IPS DF 6.9 (cell line): ENCODE data around the gene GCK.

Experiments
- DNase-seq: peaks from one replicate; pipeline ENCODE4 v3.0.0-alpha.2; 2013; ENCODE audit warnings: low read depth, low spot score
- H3K27ac ChIP-seq: one replicate; pipeline ENCODE4 v1.5.1; 2013; ENCODE audit warnings: low read length, control low read depth
- H3K27me3 ChIP-seq: 2 replicates; pipeline ENCODE4 v1.6.1; 2013; ENCODE audit warnings: mild to moderate bottlenecking, low read length; ENCODE audit not compliant: control insufficient read depth, insufficient read depth
- H3K36me3 ChIP-seq: 2 replicates; pipeline ENCODE4 v1.6.1; 2013; ENCODE audit warnings: low read length; ENCODE audit not compliant: control insufficient read depth, insufficient read depth
- H3K4me1 ChIP-seq: 2 replicates; pipeline ENCODE4 v1.6.1; 2013; ENCODE audit warnings: low read length; ENCODE audit not compliant: control insufficient read depth, insufficient read depth
- H3K4me3 ChIP-seq: 2 replicates; pipeline ENCODE4 v1.5.1; 2013; ENCODE audit warnings: mild to moderate bottlenecking, low read length
- H3K9me3 ChIP-seq: 2 replicates; pipeline ENCODE4 v1.6.1; 2013; ENCODE audit warnings: low read length, inconsistent platforms; ENCODE audit not compliant: control insufficient read depth, insufficient read depth
- WGBS: extraction: QIAGEN DNeasy Blood & Tissue Kit; methylation state at CpG from one replicate; pipeline ENCODE4 v1.1.7; 2013; ENCODE audit warnings: mixed read lengths, missing lambda C conversion rate; ENCODE audit not compliant: insufficient read length, insufficient coverage; 5-methylcytosine and 5-hydroxymethylcytosine counted together

The GCK gene

GRCh38 chr7:44155191-44156185, 33.8 kb downstream of the GCK start:
- WGBS: no CpG with 5 or more reads among the region's 8 CpGs
- Histone ChIP-seq H3K9me3 (no peaks in the 10 kb centered on the region), H3K4me3 (no peak overlapping the region), H3K4me1 (peaks cover 1% of the 10 kb centered on the region; the same call in 1 of the 2 replicates), H3K27me3 (no peaks in the 10 kb centered on the region), H3K27ac (no peak overlapping the region), H3K36me3 (no peaks in the 10 kb centered on the region)
- no peak for DNase-seq

- DNase-seq: no peak
- Histone ChIP-seq H3K4me1 (peaks cover 1% of the 10 kb centered on the region; the same call in 1 of the 2 replicates), H3K9me3 (no peaks in the 10 kb centered on the region), H3K4me3 (no peak overlapping the region), H3K27ac (no peak overlapping the region), H3K27me3 (no peaks in the 10 kb centered on the region), H3K36me3 (no peaks in the 10 kb centered on the region)
- no CpG with 5 or more reads among the region's 3 CpGs for WGBS
These were observed 34.5 kb downstream of the GCK start for GRCh38 chr7:44154703-44155102.

- no CpG with 5 or more reads among the region's 5 CpGs for WGBS
- no peaks in the 10 kb centered on the region for H3K27me3 ChIP-seq
- H3K4me3 ChIP-seq: no peak overlapping the region
- no peak overlapping the region for H3K27ac ChIP-seq
- peaks cover 1% of the 10 kb centered on the region; the same call in 1 of the 2 replicates for H3K4me1 ChIP-seq
- no peaks in the 10 kb centered on the region for H3K36me3 ChIP-seq
- DNase-seq: no peak
- no peaks in the 10 kb centered on the region for H3K9me3 ChIP-seq
These were observed 35.3 kb downstream of the GCK start for GRCh38 chr7:44153948-44154335.

GRCh38 chr7:44152971-44153947, 36.0 kb downstream of the GCK start:
- H3K27me3 ChIP-seq: no peaks in the 10 kb centered on the region
- DNase-seq: no peak
- H3K4me3 ChIP-seq: no peak overlapping the region
- H3K27ac ChIP-seq: no peak overlapping the region
- peaks cover 1% of the 10 kb centered on the region; the same call in 1 of the 2 replicates for H3K4me1 ChIP-seq
- H3K9me3 ChIP-seq: no peaks in the 10 kb centered on the region
- WGBS: no CpG with 5 or more reads among the region's 22 CpGs
- H3K36me3 ChIP-seq: no peaks in the 10 kb centered on the region

GRCh38 chr7:44151956-44152355, 37.3 kb downstream of the GCK start:
- H3K4me3 ChIP-seq: no peak overlapping the region
- no peak for DNase-seq
- no peak overlapping the region for H3K27ac ChIP-seq
- WGBS: no CpG with 5 or more reads among the region's 9 CpGs
- 0 out of 2 replicates have a peak, but pooled peaks cover 2% of the 10 kb centered on the region for H3K4me1 ChIP-seq
- no peaks in the 10 kb centered on the region for H3K36me3 ChIP-seq
- no peaks in the 10 kb centered on the region for H3K9me3 ChIP-seq
- no peaks in the 10 kb centered on the region for H3K27me3 ChIP-seq

- H3K36me3 ChIP-seq: no peaks in the 10 kb centered on the region
- no peak overlapping the region for H3K27ac ChIP-seq
- WGBS: no CpG with 5 or more reads among the region's 16 CpGs
- no peaks in the 10 kb centered on the region for H3K27me3 ChIP-seq
- H3K4me3 ChIP-seq: no peak overlapping the region
- DNase-seq: no peak
- H3K4me1 ChIP-seq: 0 out of 2 replicates have a peak, but pooled peaks cover 2% of the 10 kb centered on the region
- H3K9me3 ChIP-seq: no peaks in the 10 kb centered on the region
These were observed 38.0 kb downstream of the GCK start for GRCh38 chr7:44150966-44151941.

- no peaks in the 10 kb centered on the region for H3K9me3 ChIP-seq
- no peak overlapping the region for H3K27ac ChIP-seq
- no peak for DNase-seq
- no peaks in the 10 kb centered on the region for H3K36me3 ChIP-seq
- no CpG with 5 or more reads among the region's 5 CpGs for WGBS
- H3K4me3 ChIP-seq: no peak overlapping the region
- H3K4me1 ChIP-seq: peaks cover 3% of the 10 kb centered on the region
- peaks cover under 1% of the 10 kb centered on the region; the same call in 1 of the 2 replicates for H3K27me3 ChIP-seq
These were observed 38.8 kb downstream of the GCK start for GRCh38 chr7:44150466-44150832.

GRCh38 chr7:44149571-44150465, 39.4 kb downstream of the GCK start:
- H3K9me3 ChIP-seq: no peaks in the 10 kb centered on the region
- DNase-seq: no peak
- H3K4me3 ChIP-seq: no peak overlapping the region
- H3K36me3 ChIP-seq: no peaks in the 10 kb centered on the region
- WGBS: no CpG with 5 or more reads among the region's 18 CpGs
- H3K27ac ChIP-seq: no peak overlapping the region
- H3K27me3 ChIP-seq: peaks cover 6% of the 10 kb centered on the region; the same call in 1 of the 2 replicates
- H3K4me1 ChIP-seq: peaks cover 7% of the 10 kb centered on the region
